NT2/D1 (cell line): ENCODE measurements around the gene ABCA1.

Experiments used
- SUZ12 ChIP-seq: IDR thresholded peaks from 2 replicates; pipeline ENCODE4 v1.6.1; 2011; ENCODE audit not compliant: insufficient read length, insufficient read depth; ENCODE audit errors: extremely low read depth
- YY1 ChIP-seq: IDR thresholded peaks from 2 replicates; pipeline ENCODE4 v1.6.1; 2011; ENCODE audit not compliant: insufficient read length, insufficient read depth
- ZNF274 ChIP-seq: IDR thresholded peaks from 2 replicates; pipeline ENCODE4 v1.6.1; 2011; ENCODE audit warnings: mild to moderate bottlenecking, low read depth, low read length

DNA sequence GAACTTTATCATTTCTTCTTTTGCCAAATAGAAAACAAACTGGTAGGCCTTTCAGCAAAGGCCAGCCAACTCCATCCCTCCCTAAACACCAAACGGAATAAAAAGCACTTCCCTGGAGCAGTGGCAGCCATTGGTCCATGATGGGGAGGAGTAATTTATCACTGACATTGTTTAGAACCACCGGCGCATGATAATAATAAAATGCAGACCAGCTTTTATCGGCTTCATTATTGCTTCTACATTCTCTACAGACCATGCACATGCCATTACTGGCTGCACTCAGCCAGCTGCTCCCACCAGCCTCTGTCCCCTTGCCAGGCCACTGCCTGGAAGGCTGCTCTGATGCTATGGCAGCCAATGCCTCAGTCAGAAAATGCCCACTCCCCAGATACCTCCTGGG is 45.9 kb downstream of the ABCA1 start:
- TF ChIP-seq ZNF274 = no peak
- no peak for TF ChIP-seq YY1
- TF ChIP-seq SUZ12 = no peak
